ENCODE data around the gene GATAD2B.

Gene GATAD2B

DNA sequence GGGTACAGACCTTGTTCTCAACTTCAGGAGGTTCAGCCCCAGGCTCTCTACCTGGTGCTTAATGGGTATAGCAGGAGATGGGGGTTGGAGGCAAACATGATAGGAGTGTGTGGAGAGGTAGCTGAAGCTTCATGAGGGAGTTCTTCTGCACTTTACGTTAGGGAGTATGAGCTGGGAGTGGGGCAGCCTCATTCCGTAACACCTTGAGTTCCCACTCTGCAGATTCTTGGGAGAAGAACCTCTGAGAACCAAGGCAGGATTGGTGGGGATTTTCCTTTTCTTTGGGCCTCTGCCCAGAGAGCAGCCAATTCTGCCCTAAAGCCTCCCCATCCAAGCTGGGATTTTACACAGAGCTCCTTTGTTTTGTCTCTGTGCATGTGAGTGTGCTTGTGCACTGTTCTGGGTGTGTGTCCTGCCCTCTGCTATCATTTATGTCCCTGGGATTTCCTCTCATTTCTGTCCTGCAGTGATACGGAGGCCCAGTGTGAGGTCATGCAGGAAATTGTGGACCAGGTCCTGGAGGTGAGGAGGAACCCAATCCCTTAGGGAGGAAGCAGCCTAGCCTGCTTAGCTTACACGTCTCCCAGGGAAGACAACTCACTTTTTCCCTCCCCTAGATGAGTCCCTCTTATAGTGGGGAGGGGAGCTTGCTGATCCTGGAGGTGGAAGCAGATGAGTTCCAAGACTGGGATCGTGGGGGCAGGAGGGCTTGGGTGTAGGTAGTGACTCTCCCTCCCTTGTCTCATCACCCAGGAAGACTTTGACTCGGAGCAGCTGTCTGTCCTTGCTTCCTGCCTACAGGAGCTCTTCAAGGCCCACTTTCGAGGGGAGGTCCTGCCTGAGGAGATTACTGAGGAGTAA lies 159.2 kb downstream of the GATAD2B start:
- DNase-seq (ENCODE audit: low read depth in 2 of 3, low spot score in 2 of 3), result no peak

GRCh38 chr1:153760440-153760839 lies 162.3 kb downstream of the GATAD2B start:
- DNase-seq (ENCODE audit: low read depth in 2 of 3, low spot score in 2 of 3), result no peak

Data from activated CD8-positive, alpha-beta memory T cell treated with anti-CD3 and anti-CD28 coated beads for 48 hours (primary cell).